Measurements from ENCODE around the gene USP20. TPM values are rescaled to one million over a fixed set of nuclear protein-coding genes. Genes with fewer than 3 reads are reported as not detected.

Gene USP20
- total RNA-seq, 1 experiment from 2014 or later, result 16.8 TPM

GRCh38 chr9:129834489-129835127 is 650 bp upstream of the USP20 start:
- ChIA-PET CTCF (no interaction called here), POLR2A (interaction anchor here (1.2 kb wide), 1 partner anchor 10 kb away, joined by 3 read pairs; no protein-coding TSS in a partner anchor), RAD21 (ENCODE audit: low non-redundant PET in 1 of 2, low total read pairs in 2 of 2, uncharacterized antibody in 2 of 2, unreplicated experiment in 2 of 2) (no interaction called here)
- no peaks in the 10 kb centered on the region for H4K20me1 ChIP-seq (ENCODE audit: insufficient read depth)
- peak overlapping the region; percentile 56 for H3K27ac ChIP-seq (ENCODE audit: low read depth, low read length)
- ATAC-seq (peak; percentile 33), DNase-seq (ENCODE audit: low read depth, low spot score) (no peak)
- peaks cover 15 to 20% of the 10 kb centered on the region in 2 experiments for H3K36me3 ChIP-seq (ENCODE audit: control insufficient read depth in 1 of 2, insufficient read depth in 2 of 2, low read length in 2 of 2)
- H3K9me2 ChIP-seq (ENCODE audit: insufficient read depth), result no peaks in the 10 kb centered on the region
- peak overlapping the region; percentile 94 for H3K4me2 ChIP-seq (ENCODE audit: low read length)
- H3K4me3 ChIP-seq (replicated peaks in 1 of 2; ENCODE audit: low read depth in 1 of 2, low read length in 2 of 2), result peak overlapping the region; percentile 99 to 100
- intact Hi-C loops (cut with micrococcal nuclease), result no loop called here
- TF ChIP-seq ZBTB33 (IDR thresholded peaks at IDR 0.05; ENCODE audit: extremely low read depth, insufficient replicate concordance, low read length) (no peak), CEBPB (IDR thresholded peaks at IDR 0.05; ENCODE audit: low read depth) (no peak), POLR2AphosphoS5 (IDR thresholded peaks at IDR 0.05; ENCODE audit: low read depth, low read length) (no peak), ZNF274 (IDR thresholded peaks at IDR 0.05; ENCODE audit: low read depth, low read length) (no peak), REST (IDR thresholded peaks at IDR 0.05; ENCODE audit: low read depth) (no peak), CBX3 (IDR thresholded peaks at IDR 0.05; ENCODE audit: low read depth) (no peak), POLR2A (IDR thresholded peaks at IDR 0.05; ENCODE audit: borderline replicate concordance, extremely low read depth, insufficient read depth, insufficient read length) (no peak), SRF (IDR thresholded peaks at IDR 0.05; ENCODE audit: low read depth) (no peak), ELF1 (IDR thresholded peaks at IDR 0.05; ENCODE audit: borderline replicate concordance, low read depth) (no peak), FOSL1 (IDR thresholded peaks at IDR 0.05; ENCODE audit: low read depth) (no peak), ZFX (IDR thresholded peaks at IDR 0.05) (no peak), RAD21 (IDR thresholded peaks at IDR 0.05; ENCODE audit: low read depth) (no peak), CTCF (IDR thresholded peaks at IDR 0.05 in 2 of 3, conservative IDR thresholded peaks at IDR 0.05 in 1 of 3; ENCODE audit: borderline replicate concordance in 1 of 3, insufficient read depth in 1 of 3, low read depth in 2 of 3, low read length in 2 of 3) (no peak), EZH2 (IDR thresholded peaks at IDR 0.05) (no peak), YY1 (IDR thresholded peaks at IDR 0.05; ENCODE audit: extremely low read depth, insufficient replicate concordance, low read depth, low read length) (no peak), SIN3A (IDR thresholded peaks at IDR 0.05; ENCODE audit: low read depth) (no peak), TCF7L2 (IDR thresholded peaks at IDR 0.05; ENCODE audit: borderline replicate concordance, extremely low read depth, insufficient read depth, insufficient read length) (no peak)
- H3K4me1 ChIP-seq (ENCODE audit: control insufficient read depth in 1 of 2, insufficient read depth in 2 of 2, low read length in 2 of 2), result peaks cover 4 to 18% of the 10 kb centered on the region in 2 experiments; a peak in 3 of 4 replicates
- peak overlapping the region; percentile 90 for H3K9ac ChIP-seq (ENCODE audit: low read length)
- no peak overlapping the region for H2AFZ ChIP-seq (ENCODE audit: low read depth, low read length, poor library complexity, severe bottlenecking)
- no TSS peak for BruUV-seq (replicated peaks)
- H3K79me2 ChIP-seq (ENCODE audit: insufficient read depth, low read length), result peaks cover 19% of the 10 kb centered on the region
- H3K9me3 ChIP-seq (ENCODE audit: control insufficient read depth in 1 of 2, insufficient read depth in 1 of 2, low read depth in 1 of 2, low read length in 2 of 2), result no peaks in the 10 kb centered on the region
- no peaks in the 10 kb centered on the region for H3K27me3 ChIP-seq (ENCODE audit: insufficient read depth, low read length)

Measured in HCT116 (cell line).